ENCODE results near the gene GNPDA1. TPM values are rescaled to one million over a fixed set of nuclear protein-coding genes. Genes with fewer than 3 reads are reported as not detected.
"Not testable (repeated sequence)": the region's sequence is repeated elsewhere in the genome, so short reads cannot be mapped to it uniquely, and the experiment has no call there.

Gene GNPDA1
- total RNA-seq (2014; rRNA removed; shearing (Covaris generic)) = 53.5 and 70.5 TPM in 2 replicates

DNA sequence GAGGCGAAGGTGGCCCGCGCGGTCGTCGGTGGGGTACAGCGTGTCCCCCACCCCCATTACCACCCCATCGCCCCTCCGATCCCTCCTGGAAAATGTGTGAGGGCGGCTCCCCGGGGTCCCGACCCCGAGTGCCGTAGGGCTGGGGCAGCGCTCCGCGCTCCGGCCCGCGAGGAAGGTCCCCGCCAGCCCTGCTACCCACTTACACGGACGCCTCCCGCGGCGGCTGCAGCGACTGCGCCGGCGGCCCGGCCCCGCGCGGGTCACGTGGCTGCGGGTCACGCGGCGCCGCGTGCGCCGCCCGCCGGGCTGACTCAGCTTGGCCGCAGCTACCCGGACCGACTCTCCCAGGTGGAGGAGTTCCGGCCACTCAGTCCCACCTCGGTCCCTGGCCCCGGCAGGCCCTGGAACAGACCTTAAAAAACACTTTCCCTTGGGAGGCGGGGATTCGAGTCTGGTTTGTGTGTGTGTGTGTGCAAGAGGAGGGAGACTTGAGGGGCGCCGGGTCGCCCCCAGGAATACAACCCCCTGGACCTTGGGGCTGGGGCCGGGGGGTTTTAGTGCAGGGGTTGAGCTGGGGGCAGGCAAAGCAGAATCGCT, at the start of gene GNPDA1:
GNPDA1 (minus strand) TSS at position 236 of the 597 bp plus-strand sequence. CDS start 992 bp downstream, outside the sequence.
- peak; percentile 79 for DNase-seq (ENCODE audit: low read depth)

DNA sequence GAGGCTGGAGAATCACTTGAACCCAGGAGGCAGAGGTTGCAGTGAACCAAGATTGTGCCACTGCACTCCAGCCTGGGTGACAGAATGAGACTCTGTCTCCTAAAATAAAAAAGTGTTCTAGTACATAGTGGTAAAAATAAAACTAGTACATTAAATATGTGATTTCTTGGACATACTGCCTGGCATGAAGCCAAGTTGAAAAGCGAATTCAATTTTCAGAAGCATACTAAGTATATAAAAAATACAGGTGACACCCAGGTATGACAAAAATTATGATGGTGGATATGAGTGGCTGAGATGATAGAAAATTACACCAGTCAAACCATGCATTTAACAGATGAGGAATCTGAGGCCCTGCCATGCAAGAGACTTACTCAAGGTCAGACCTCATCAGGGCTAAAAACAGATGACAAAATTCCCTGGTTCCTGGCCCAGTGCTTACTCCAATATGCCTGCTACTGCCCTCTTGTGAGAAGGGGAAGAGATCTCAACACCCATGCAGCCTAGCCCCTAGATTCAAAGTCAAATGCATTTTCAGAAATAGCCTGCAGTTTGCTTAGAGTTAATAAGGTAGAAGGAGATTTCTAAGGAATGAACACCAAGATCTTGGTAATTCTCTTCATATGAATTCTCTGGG, 46.6 kb upstream of the GNPDA1 start:
- DNase-seq (ENCODE audit: low read depth) = peak; percentile 29

DNA sequence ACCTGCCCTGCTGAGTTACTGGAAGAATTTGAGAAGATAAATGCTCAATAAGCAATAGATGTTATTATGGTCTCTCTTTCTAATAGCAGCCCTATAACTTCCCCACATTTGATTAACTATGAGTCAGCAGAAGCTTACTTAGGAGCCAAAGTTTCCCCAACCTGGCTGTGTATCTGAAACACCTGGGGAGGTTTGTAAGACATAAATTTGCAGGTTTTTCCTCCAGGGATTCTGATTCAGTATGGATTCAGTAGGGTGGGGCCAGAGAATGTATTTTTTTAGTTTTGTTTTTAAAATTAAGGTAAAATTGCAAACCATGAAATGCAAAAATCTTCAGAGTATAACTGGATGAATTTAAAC, 44.9 kb upstream of the GNPDA1 start:
- no peak for DNase-seq (ENCODE audit: low read depth)

DNA sequence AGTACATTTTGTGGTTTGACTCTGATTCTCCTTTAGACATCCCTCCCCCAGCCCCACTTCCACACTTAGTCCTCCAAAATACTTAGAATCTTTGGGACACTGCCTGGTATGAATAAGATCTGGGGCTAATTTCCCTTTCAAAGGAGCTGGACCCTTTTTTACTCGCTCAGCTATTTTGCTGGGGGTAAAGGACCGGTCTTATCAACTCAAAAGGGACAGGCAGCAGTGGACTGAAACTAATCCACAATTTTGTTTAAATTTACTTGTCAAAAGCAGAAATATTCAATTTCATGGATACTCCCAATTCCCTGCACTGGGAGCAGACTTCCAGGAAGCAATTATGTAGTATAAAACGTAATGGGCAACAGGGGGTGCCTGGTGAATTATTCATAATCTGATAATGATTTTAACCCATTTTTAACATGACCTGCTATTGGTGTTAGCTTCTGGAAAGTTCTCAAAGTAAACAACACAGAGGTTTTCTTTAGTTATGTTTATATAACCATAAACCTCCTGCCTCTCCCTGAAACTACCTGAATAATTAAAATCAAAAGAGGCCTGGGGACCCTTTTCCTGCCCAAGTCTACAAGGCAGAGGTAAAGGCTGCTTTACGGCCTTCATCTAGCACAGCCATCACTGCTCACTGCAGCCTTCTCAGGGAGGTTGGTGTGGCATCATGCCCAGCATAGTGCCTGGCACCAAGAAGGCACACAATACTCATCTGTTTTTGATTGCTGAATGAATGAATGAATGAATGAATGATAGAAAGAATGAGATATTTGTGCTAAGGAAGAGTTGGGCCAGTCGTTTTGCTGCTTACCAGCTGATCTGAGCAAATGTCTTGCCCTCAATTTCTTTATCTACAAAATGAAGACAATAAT, 44.2 kb upstream of the GNPDA1 start:
- no peak for DNase-seq (ENCODE audit: low read depth)

DNA sequence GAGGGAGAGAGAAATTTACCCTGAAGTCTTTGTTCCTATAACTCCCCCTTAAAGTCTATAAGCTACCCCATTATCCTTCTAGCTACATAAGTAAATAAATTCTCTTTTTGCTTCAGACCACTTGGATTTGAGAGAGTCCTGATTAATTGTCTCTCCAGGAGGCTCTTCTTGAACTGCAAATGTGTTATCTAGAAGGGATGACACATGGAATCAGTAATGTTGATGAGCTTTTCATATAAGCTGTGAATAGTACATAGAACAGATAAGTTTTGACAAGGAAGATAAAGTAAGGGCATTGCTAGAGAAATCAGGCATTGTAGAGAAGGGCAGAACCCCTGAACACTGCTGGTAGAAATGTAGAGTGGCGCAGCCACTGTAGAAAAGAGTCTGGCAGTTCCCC, 42.5 kb upstream of the GNPDA1 start:
- no peak for DNase-seq (ENCODE audit: low read depth)

DNA sequence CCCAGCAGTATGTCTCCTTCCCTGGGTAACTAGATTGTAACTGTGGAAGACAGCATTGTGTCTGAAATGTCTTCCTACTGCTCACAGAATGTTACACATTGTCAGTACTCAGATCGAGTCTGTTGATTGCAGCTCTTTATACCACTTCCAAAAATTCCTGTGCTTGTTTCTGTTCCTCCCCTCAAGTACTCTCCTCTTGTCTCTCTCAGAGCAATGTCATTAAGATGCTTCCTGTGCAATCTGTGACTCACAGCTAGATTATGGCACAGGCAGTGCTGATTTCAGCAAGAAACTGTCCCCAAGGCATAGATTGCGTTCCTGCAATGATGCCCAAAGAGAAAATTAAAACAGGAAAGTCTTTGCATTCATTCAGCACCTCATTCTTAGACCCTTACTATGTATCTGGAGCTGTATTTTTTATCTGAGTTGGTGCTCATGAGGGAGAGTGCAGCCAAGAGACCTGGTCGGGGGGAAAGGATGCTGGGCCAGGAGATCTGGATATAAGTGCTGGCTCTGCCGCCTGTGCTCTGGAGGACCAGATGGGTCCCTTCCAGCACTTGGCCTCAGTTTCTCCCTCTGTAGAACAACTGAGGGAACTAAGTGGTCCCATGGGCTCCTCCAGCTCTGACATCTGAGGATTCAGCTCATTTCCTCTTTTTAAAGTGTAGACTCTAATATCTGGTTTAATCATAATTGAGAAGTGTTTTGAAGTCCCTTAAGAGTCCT, 40.8 kb upstream of the GNPDA1 start:
- DNase-seq (ENCODE audit: low read depth) = peak; percentile 81

DNA sequence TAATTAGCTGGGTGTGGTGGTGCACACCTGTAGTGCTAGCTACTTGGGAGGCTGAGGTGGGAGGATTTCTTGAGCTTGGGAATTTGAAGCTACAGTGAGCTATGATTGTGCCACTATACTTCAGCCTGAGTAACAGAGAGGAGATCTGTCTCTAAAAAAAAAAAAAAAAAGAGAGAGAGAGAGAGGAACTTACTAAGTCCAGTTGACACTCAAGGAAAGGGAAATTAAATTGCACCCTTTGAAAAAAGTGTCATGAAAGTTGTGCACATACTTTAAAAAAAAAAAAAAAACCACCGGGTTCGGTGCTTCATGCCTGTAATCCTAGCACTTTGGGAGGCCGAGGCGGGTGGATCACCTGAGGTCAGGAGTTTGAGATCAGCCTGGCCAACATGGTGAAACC, 39.2 kb upstream of the GNPDA1 start:
- not testable (repeated sequence) for DNase-seq (ENCODE audit: low read depth)

DNA sequence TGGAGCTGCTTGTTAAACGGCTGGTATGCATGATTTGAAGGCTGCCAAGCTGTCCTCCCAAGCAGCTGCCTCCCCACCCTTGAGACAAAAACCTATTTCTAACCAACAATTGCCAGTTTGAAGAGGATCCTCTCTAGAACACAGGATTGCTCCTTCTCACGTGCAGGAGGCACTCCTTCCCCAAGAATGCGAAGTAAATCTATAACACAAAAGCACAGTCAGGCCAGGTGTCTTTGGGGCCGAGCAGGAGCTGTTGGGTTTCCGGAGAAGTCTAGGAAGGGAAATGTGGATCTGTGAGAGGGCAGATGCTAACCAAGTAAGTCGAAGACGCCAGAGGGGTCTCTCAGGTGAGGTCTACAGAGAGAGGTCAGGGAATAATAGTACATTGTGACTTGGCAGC, 35.4 kb upstream of the GNPDA1 start:
- no peak for DNase-seq (ENCODE audit: low read depth)

DNA sequence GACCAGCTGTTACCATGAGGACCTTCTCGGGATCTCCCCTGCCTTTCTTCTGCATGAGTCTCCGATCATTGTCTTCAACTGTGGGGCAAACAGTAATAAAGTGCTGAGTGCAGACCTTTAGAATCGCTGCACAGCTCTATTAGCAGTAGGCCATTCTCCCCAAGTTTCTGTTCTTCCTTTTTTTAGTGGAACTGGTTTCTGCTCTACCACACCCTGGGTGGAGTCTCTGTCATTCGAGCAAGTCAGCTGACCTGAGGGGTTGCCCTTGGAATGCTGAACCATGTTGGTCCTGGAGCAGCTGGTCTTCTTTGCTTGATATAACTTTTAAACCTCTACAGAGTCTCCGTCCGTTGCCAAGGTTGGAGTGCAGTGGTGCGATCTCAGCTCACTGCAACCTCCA, 33.4 kb upstream of the GNPDA1 start:
- DNase-seq (ENCODE audit: low read depth) = no peak

DNA sequence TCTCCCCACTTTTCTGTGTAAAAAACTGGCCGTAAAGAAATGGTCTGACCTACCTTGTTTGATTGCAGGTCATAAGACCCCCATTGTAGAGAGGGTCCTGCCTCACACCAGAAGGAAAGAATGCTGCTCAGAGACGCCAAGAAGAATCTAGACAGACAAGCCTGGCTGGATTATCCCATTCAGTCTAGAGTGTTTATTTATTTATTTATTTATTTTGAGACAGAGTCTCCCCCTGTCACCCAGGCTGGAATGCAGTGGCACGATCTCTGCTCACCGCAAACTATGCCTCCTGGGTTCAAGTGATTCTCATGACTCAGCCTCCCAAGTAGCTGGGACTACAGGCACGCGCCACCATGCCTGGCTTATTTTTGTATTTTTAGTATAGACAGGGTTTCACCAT, 28.1 kb upstream of the GNPDA1 start:
- DNase-seq (ENCODE audit: low read depth) = not testable (repeated sequence)

DNA sequence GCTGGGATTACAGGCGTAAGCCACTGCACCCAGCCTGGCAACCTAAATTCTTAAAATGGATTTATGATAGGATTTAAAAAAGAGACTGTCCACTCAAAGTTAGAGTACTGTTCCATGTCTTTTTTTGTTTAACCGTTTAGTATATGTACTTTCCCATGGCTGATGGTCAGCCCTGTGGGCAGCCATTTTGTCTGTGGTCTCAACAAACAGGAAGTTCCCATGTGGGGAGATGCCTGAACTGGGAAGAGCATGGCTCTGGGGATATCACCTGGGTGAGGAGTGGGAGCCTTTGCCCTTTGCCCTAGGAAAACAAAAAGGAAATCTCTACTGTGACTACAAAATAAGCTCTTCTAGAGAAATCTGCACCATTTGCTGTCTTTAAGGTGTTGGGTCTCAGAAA, 27.5 kb upstream of the GNPDA1 start:
- no peak for DNase-seq (ENCODE audit: low read depth)

DNA sequence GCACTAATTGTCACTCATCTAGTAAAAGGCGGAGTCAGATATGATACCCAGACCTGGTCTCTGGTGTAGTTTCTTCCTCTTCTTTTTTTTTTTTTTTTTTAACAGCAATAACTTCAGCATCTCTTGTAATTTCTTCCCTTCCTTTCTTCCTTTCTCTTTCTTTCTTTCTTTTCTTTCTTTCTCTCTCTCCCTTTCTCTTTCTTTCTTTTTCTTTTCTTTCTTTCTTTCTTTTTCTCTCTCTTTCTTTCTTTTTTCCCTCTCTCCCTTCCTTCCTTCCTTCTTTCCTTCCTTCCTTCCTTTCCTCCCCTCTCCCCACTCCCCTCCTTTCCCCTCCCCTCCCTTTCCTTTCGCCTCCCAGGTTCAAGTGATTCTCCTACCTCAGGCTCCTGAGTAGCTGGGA, 25.9 kb upstream of the GNPDA1 start:
- no peak for DNase-seq (ENCODE audit: low read depth)

DNA sequence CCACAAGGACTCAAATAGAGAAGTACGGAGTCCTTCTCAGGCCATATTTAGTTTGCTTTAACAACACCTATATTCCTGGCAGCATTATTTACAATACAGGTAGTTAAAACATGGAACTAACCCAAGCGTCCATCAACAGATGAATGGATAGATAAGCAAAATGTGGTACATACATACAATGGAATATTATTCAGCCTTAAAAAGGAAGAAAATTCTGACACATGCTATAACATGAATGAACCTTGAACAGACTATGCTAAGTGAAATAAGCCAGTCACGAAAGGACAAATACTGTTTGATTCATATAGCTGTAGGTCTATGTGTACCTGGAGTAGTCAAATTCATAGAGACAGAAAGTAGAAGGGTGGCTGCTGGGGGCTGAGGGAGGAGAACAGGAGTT, 24.8 kb upstream of the GNPDA1 start:
- not testable (repeated sequence) for DNase-seq (ENCODE audit: low read depth)

DNA sequence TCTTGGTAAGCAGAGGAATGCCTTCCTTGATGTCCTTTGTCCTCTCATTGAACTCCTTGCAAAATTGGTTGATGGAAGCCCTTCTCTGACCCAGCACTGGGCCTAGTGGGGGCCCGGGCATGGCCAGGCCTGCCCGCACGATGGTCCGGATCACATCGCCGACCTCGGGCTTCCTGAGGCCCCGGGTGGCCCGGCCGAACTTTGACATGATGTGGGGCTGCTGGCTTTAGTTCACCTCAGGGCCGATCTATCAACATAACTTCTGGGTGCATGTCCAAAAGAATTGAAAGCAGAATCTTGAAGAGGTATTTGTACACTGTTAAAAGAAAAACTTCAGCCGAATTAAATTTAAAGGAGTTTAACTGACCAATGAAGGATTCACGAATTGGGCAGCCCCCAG, 24.1 kb upstream of the GNPDA1 start:
- DNase-seq (ENCODE audit: low read depth) = no peak

DNA sequence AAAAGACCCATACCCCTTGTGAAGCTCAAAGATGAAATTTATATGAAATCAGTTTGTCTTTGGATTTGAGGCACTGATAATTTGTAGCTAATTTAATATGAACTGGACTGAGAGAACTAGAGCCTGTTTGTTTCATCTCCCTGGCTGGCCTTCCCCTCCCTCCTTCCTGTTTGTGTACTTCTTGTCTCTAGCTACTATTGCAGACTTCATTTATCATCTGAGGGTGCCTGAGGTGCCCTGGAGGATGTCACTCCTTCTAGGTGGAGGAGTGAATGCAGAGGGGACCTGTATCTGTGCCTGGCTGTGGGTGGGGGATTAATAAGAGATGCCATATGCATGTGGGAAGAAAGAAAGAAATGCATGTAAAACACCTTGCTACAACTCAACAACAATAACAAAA, 22.2 kb upstream of the GNPDA1 start:
- no peak for DNase-seq (ENCODE audit: low read depth)

DNA sequence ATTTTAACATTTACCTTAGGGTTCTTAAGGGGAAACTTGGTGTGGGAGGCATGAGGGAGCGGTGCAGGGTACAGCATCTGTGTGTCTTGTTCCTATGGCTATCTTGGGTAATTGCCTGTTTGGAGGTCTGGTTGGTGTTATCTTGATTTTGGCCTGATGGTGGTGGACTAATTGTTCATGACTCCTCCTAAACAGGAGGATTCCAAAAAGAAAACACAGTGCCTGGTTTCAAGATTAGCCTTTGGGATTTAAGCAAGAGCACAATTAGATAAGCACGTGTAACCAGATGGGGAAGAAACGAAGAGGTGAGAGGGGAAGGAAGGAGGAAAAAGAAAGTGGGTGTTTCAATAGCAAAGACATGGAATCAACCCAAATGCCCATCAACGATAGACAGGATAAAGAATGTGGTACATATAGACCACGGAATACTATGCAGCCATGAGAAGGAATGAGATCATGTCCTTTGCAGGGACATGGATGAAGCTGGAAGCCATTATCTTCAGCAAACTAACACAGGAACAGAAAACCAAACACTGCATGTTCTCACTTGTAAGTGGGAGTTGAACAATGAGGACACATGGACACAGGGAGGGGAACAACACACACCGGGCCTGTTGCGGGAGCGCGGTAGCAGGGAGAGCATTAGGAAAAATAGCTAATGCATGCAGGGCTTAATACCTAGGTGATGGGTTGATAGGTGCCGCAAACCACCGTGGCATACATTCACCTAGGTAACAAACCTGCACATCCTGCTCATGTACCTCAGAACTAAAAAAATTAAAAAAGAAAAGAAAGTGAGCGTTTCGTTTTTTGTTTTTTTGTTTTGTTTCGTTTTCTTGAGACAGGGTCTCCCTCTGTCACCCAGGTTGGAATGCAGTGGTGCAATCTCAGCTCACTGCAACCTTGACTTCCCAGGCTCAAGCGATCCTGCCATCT, 21.1 kb upstream of the GNPDA1 start:
- not testable (repeated sequence) for DNase-seq (ENCODE audit: low read depth)

DNA sequence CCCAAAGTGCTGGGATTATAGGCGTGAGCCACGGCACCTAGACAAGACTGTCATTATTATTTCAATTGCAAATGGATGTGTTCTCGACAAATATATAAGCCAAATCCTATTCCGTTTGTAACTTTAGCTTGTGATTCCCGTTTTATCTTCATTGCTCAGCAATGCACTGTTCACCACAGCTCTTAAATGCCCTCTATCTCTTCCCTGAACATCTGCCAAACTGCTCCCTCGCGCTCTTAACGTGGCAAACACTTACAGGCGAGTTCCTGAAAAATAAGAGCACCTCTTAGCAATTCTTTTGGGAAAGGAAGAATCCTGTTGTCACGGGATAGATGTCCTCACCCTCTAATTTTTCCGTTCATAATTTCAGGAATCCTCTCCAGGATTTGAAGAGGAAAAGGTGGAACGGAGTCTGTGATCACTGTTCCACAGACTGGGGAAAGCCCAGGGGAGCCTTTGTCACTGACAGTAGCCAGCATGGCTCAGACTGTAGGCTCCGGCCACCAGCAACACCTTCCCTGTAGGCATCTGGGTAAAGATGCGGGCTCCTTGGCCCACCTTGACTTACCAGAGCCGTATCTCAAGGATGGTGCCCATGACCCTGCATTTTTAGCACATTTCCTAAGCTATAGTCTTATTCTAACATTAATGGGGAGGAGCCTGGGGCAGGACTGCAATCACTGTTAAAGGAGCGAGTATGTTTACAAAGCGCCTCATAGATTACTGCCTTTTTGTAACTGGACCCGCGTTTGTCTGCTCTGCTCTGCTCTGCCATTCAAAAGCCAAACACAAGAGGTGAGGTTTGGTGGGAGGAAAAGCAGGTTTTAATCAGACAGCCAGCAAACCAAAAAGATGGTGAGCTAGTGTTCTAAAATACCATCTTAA, 20.2 kb upstream of the GNPDA1 start:
- peak; percentile 5 for DNase-seq (ENCODE audit: low read depth)

DNA sequence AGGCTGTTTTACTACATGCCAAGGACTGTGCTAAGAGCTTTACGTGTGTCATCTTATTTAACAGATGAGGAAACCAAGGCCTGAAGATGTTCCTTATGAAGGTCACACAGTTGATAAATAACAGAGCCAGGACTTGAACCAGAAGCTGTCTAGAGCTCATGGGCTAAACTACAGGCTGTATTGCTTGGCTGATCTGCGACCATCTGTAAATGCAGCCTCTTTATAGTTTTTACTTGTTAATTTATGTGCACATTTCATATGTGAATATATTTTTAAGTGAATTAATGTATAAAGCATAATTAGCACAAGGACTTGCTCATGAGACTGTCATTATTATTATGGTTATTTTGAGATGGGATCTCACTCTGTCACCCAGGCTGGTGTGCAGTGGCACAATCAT, 19.3 kb upstream of the GNPDA1 start:
- no peak for DNase-seq (ENCODE audit: low read depth)

DNA sequence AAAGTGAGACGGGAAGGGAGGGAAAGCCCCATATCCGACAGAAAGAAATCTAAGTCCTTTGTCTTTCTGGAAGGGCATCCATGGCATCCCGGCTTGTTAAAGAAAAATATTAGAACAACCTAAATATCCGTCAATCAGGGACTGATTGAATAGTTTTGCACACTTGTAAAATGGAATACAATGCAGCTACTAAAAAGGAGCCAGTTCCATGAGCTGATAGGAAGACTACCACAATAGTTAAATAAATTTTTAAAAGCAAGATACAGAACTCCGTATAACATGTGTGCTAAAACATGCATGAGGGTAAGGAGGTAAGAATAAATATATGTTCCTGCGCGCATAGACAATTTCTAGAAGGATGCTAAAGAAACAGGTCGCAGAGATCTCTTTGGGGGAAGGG, 12.8 kb upstream of the GNPDA1 start:
- no peak for DNase-seq (ENCODE audit: low read depth)

DNA sequence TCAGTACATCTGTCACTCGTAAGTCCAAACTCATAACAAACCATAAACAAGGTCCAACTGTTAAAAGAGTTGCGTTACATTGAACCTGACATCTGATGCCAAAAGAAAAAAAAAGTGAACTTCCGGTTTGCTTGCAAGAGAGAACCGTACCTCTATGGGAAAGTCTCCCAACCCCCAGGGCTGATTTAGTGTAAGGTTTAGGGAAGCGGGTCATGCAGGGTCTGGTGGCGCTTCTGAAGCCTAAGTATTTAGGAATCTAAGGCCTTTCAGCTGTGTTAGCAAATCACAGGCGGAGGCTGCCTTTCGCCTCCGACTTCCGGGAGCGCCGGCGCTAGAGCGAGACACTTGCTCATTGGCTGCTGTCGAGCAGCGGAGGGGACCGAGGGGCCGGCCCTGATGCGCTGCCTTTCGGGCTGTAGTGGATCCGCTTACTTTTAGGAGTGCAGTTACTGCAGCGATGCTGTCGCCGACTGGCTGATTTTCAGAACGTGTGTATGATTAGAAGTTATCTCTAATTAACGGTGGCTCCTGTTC, 12.0 kb upstream of the GNPDA1 start:
- DNase-seq (ENCODE audit: low read depth) = peak; percentile 87
